ENCODE measurements around the gene RTN3.

The RTN3 gene

GRCh38 chr11:63716046-63716445 is 34.7 kb downstream of the RTN3 start:
- H3K4me3 ChIP-seq (replicated peaks; ENCODE audit: low read depth, low read length): no peak overlapping the region
- H3K36me3 ChIP-seq (ENCODE audit: control insufficient read depth, insufficient read depth, low read length): no peaks in the 10 kb centered on the region
- TF ChIP-seq CTCF (IDR thresholded peaks at IDR 0.05; ENCODE audit: insufficient read depth, low read length, poor library complexity, severe bottlenecking): no peak
- no peaks in the 10 kb centered on the region for H3K27me3 ChIP-seq (replicated peaks; ENCODE audit: control insufficient read depth, insufficient read depth, low read length)
- DNase-seq (ENCODE audit: extremely low read depth, insufficient read length): no peak

- TF ChIP-seq CTCF (IDR thresholded peaks at IDR 0.05; ENCODE audit: insufficient read depth, low read length, poor library complexity, severe bottlenecking): no peak
- Histone ChIP-seq H3K36me3 (ENCODE audit: control insufficient read depth, insufficient read depth, low read length) (no peaks in the 10 kb centered on the region), H3K27me3 (replicated peaks; ENCODE audit: control insufficient read depth, insufficient read depth, low read length) (no peaks in the 10 kb centered on the region), H3K4me3 (replicated peaks; ENCODE audit: low read depth, low read length) (no peak overlapping the region)
- no peak for DNase-seq (ENCODE audit: extremely low read depth, insufficient read length)
Observed at GRCh38 chr11:63719001-63719400, 37.7 kb downstream of the RTN3 start.

- no peaks in the 10 kb centered on the region for H3K36me3 ChIP-seq (ENCODE audit: control insufficient read depth, insufficient read depth, low read length)
- no peak for TF ChIP-seq CTCF (IDR thresholded peaks at IDR 0.05; ENCODE audit: insufficient read depth, low read length, poor library complexity, severe bottlenecking)
- H3K4me3 ChIP-seq (replicated peaks; ENCODE audit: low read depth, low read length): no peak overlapping the region
- DNase-seq (ENCODE audit: extremely low read depth, insufficient read length): no peak
- H3K27me3 ChIP-seq (replicated peaks; ENCODE audit: control insufficient read depth, insufficient read depth, low read length): no peaks in the 10 kb centered on the region
Observed at GRCh38 chr11:63719987-63720386, 38.7 kb downstream of the RTN3 start.

- no peak for TF ChIP-seq CTCF (IDR thresholded peaks at IDR 0.05; ENCODE audit: insufficient read depth, low read length, poor library complexity, severe bottlenecking)
- H3K27me3 ChIP-seq (replicated peaks; ENCODE audit: control insufficient read depth, insufficient read depth, low read length): no peaks in the 10 kb centered on the region
- no peak overlapping the region for H3K4me3 ChIP-seq (replicated peaks; ENCODE audit: low read depth, low read length)
- no peaks in the 10 kb centered on the region for H3K36me3 ChIP-seq (ENCODE audit: control insufficient read depth, insufficient read depth, low read length)
- DNase-seq (ENCODE audit: extremely low read depth, insufficient read length): no peak
Observed at GRCh38 chr11:63720611-63721010, 39.3 kb downstream of the RTN3 start.

GRCh38 chr11:63729326-63729725 is 48.0 kb downstream of the RTN3 start:
- DNase-seq (ENCODE audit: extremely low read depth, insufficient read length): no peak
- Histone ChIP-seq H3K4me3 (replicated peaks; ENCODE audit: low read depth, low read length) (no peak overlapping the region), H3K27me3 (replicated peaks; ENCODE audit: control insufficient read depth, insufficient read depth, low read length) (no peaks in the 10 kb centered on the region), H3K36me3 (ENCODE audit: control insufficient read depth, insufficient read depth, low read length) (no peaks in the 10 kb centered on the region)
- no peak for TF ChIP-seq CTCF (IDR thresholded peaks at IDR 0.05; ENCODE audit: insufficient read depth, low read length, poor library complexity, severe bottlenecking)

- TF ChIP-seq CTCF (IDR thresholded peaks at IDR 0.05; ENCODE audit: insufficient read depth, low read length, poor library complexity, severe bottlenecking): no peak
Observed at GRCh38 chr11:63736864-63737263, 55.6 kb downstream of the RTN3 start.

More at GRCh38 chr11:63736864-63737263, 55.6 kb downstream of the RTN3 start:
- Histone ChIP-seq H3K27me3 (replicated peaks; ENCODE audit: control insufficient read depth, insufficient read depth, low read length) (no peaks in the 10 kb centered on the region), H3K4me3 (replicated peaks; ENCODE audit: low read depth, low read length) (no peak overlapping the region), H3K36me3 (ENCODE audit: control insufficient read depth, insufficient read depth, low read length) (no peaks in the 10 kb centered on the region)
- DNase-seq (ENCODE audit: extremely low read depth, insufficient read length): no peak

Data from GM06990 (cell line).